T-cell (primary cell): ENCODE data around the gene KHDC4. TPM values are rescaled to one million over a fixed set of nuclear protein-coding genes. Genes with fewer than 3 reads are reported as not detected.

Experiments
- ATAC-seq, 4 experiments: fragments of 200-7000 bp in 3 of 4; fragments of 150-1000 bp in 1 of 4; cut with Tn5 transposase; replicated peaks in 1 of 4; 1 replicate in 3 of 4; 2 replicates in 1 of 4; pipeline ENCODE4 v1.10.0; 2021; ENCODE audit warnings: moderate library complexity in 3 of 4, mild to moderate bottlenecking in 2 of 4, moderate number of reproducible peaks in 1 of 4
- CTCF ChIA-PET, 2 donors: fragments of 300-600 bp; sonication (Branson Sonifier 250); formaldehyde crosslinking; loops; one replicate each; lab custom pipeline; 2022; ENCODE audit warnings: antibody characterized with exemption in 2 of 2; lab: Charles Lee
- POLR2A ChIA-PET, 2 donors: fragments of 300-600 bp; sonication (Branson Sonifier 250); formaldehyde crosslinking; loops; one replicate each; lab custom pipeline; 2022; ENCODE audit warnings: antibody characterized with exemption in 2 of 2; lab: Charles Lee
- DNase-seq, 35 experiments: peaks; one replicate each; pipeline versions ENCODE4 v3.0.0 to v3.0.0-alpha.2; 2013 to 2023
- H3K27ac ChIP-seq: one replicate; pipeline ENCODE4 v1.5.1; 2013; ENCODE audit warnings: low read length
- H3K27me3 ChIP-seq, 2 experiments: replicated peaks in 1 of 2; 1 replicate in 1 of 2; 2 replicates in 1 of 2; pipeline versions ENCODE4 v1.6.1 to v1.7.0; 2013; ENCODE audit warnings: low read length in 1 of 2, mixed read lengths in 1 of 2; ENCODE audit not compliant: control insufficient read depth in 2 of 2, insufficient read depth in 2 of 2; ENCODE audit errors: extremely low read depth in 1 of 2
- H3K36me3 ChIP-seq, 2 donors: 1 replicate in 1 of 2; 2 replicates in 1 of 2; pipeline versions ENCODE4 v1.6.1 to v1.7.0; 2013; ENCODE audit warnings: low read length in 1 of 2; ENCODE audit not compliant: control insufficient read depth in 2 of 2, insufficient read depth in 1 of 2; ENCODE audit errors: extremely low read depth in 1 of 2
- H3K4me1 ChIP-seq, 2 experiments: 1 replicate in 1 of 2; 2 replicates in 1 of 2; pipeline versions ENCODE4 v1.6.1 to v1.7.0; 2013; ENCODE audit warnings: low read length in 2 of 2, mixed read lengths in 1 of 2; ENCODE audit not compliant: insufficient read depth in 2 of 2, control insufficient read depth in 1 of 2; ENCODE audit errors: extremely low read depth in 1 of 2
- H3K4me3 ChIP-seq, 2 donors: 1 replicate in 1 of 2; 2 replicates in 1 of 2; pipeline versions ENCODE4 v1.5.1 to v1.7.0; 2013; ENCODE audit warnings: mild to moderate bottlenecking in 2 of 2, low read length in 1 of 2, moderate library complexity in 1 of 2; ENCODE audit not compliant: control insufficient read depth in 1 of 2; ENCODE audit errors: extremely low read depth in 1 of 2
- H3K9me3 ChIP-seq: 2 replicates; pipeline ENCODE4 v1.7.0; 2013
- H3K27ac Mint-ChIP-seq, 2 donors: one replicate each; pipeline ENCODE4 v1.8.0; 2020 to 2021; ENCODE audit warnings: mild to moderate bottlenecking in 2 of 2, mixed read lengths in 2 of 2
- H3K27me3 Mint-ChIP-seq, 2 donors: one replicate each; pipeline ENCODE4 v1.8.0; 2021 to 2022; ENCODE audit warnings: mixed read lengths in 2 of 2
- H3K36me3 Mint-ChIP-seq: one replicate; pipeline ENCODE4 v1.8.0; 2021; ENCODE audit warnings: mixed read lengths
- H3K4me1 Mint-ChIP-seq, 3 donors: one replicate each; pipeline ENCODE4 v1.8.0; 2020 to 2022; ENCODE audit warnings: mixed read lengths in 3 of 3, mild to moderate bottlenecking in 1 of 3
- H3K4me3 Mint-ChIP-seq, 3 donors: one replicate each; pipeline ENCODE4 v1.8.0; 2020 to 2022; ENCODE audit warnings: mild to moderate bottlenecking in 3 of 3, mixed read lengths in 3 of 3, moderate library complexity in 3 of 3
- H3K9me3 Mint-ChIP-seq, 3 donors: one replicate each; pipeline ENCODE4 v1.8.0; 2020 to 2022; ENCODE audit warnings: mixed read lengths in 3 of 3
- WGBS: methylation state at CpG from one replicate; pipeline ENCODE4 v1.1.5; 2013; ENCODE audit warnings: missing lambda C conversion rate; ENCODE audit not compliant: insufficient coverage; 5-methylcytosine and 5-hydroxymethylcytosine counted together
- total RNA-seq, 35 experiments: library from RNA in 6 of 35; stranded (reverse) in 6 of 35; fragments of 120-200 nt in 1 of 35; gene quantifications; one replicate each; pipeline versions ENCODE4 v1.2.1 to v1.2.4 and lab custom pipeline; 2013 to 2026

The KHDC4 gene
- total RNA-seq, 5 donors from 2014 or later (not counting 1 experiment from before 2014, with no cell fraction given) = 44.5 to 102 (median 85.6) TPM

- no peak overlapping the region for H3K4me3 Mint-ChIP-seq
- H3K9me3 ChIP-seq = no peaks in the 10 kb centered on the region
- peak overlapping the region; percentile 66 for H3K27ac Mint-ChIP-seq
- ATAC-seq (no peak), DNase-seq (no peak)
- 98% methylated on average over 4 of the region's 7 CpGs for WGBS
- no peaks in the 10 kb centered on the region for H3K27me3 Mint-ChIP-seq
- no peak overlapping the region for H3K4me3 ChIP-seq
- H3K27me3 ChIP-seq = no peaks in the 10 kb centered on the region
- ChIA-PET CTCF (no interaction called here), POLR2A (interaction anchor here in 1 of 2 donors (0.6 kb wide), 1 partner anchor 10 kb away, joined by 12 read pairs; no protein-coding TSS in a partner anchor)
- peaks cover 18 to 96% of the 10 kb centered on the region in 2 donors for H3K36me3 ChIP-seq
- no peak overlapping the region for H3K27ac ChIP-seq
- peaks cover 33 to 60% (median 37%) of the 10 kb centered on the region in 3 donors for H3K4me1 Mint-ChIP-seq
- no peaks in the 10 kb centered on the region for H3K9me3 Mint-ChIP-seq
- peaks cover 23 to 48% of the 10 kb centered on the region in 2 experiments for H3K4me1 ChIP-seq
- peaks cover 57% of the 10 kb centered on the region for H3K36me3 Mint-ChIP-seq
These were observed 30.0 kb upstream of the KHDC4 start for GRCh38 chr1:155964193-155964592.

GRCh38 chr1:155962599-155963211, 28.5 kb upstream of the KHDC4 start:
- Histone ChIP-seq H3K4me1 (peaks cover 8 to 33% of the 10 kb centered on the region in 2 experiments), H3K4me3 (no peak overlapping the region), H3K36me3 (peaks cover 13 to 97% of the 10 kb centered on the region in 2 donors), H3K27me3 (no peaks in the 10 kb centered on the region), H3K27ac (no peak overlapping the region), H3K9me3 (no peaks in the 10 kb centered on the region)
- ChIA-PET CTCF (interaction anchor here (0.6 to 0.9 kb wide), 2 partner anchors 91 to 767 kb away, joined by 3 to 4 read pairs; partner anchors contain the start of gene UBQLN4 (in 1 of the 2)), POLR2A (interaction anchor here in 1 of 2 donors (0.7 to 1.0 kb wide), 2 partner anchors 11 to 16 kb away, joined by 3 to 4 read pairs; partner anchors contain the start of gene ARHGEF2)
- H3K27ac Mint-ChIP-seq = peak overlapping the region in 1 of 2 donors; percentile 55
- DNase-seq = no peak
- no peaks in the 10 kb centered on the region for H3K27me3 Mint-ChIP-seq
- no peak for ATAC-seq
- WGBS = 94% methylated on average over 12 of the region's 18 CpGs
- no peaks in the 10 kb centered on the region for H3K9me3 Mint-ChIP-seq
- H3K4me1 Mint-ChIP-seq = peaks cover 19 to 45% (median 22%) of the 10 kb centered on the region in 3 donors
- H3K4me3 Mint-ChIP-seq = no peak overlapping the region
- H3K36me3 Mint-ChIP-seq = peaks cover 55% of the 10 kb centered on the region

- Histone ChIP-seq H3K4me3 (no peak overlapping the region), H3K4me1 (peaks cover under 1 to 26% of the 10 kb centered on the region in 2 experiments), H3K27ac (peak overlapping the region; percentile 45), H3K27me3 (no peaks in the 10 kb centered on the region), H3K36me3 (peaks cover 12 to 97% of the 10 kb centered on the region in 2 donors), H3K9me3 (no peaks in the 10 kb centered on the region)
- peaks cover 59% of the 10 kb centered on the region for H3K36me3 Mint-ChIP-seq
- ATAC-seq (peak in 2 of 4 experiments; percentile 34 to 62), DNase-seq (peak in 1 of 35 experiments; percentile 34)
- H3K4me3 Mint-ChIP-seq = no peak overlapping the region
- no peaks in the 10 kb centered on the region for H3K27me3 Mint-ChIP-seq
- WGBS = 54% methylated on average over 10 of the region's 14 CpGs
- H3K9me3 Mint-ChIP-seq = no peaks in the 10 kb centered on the region
- ChIA-PET POLR2A (interaction anchor here in 1 of 2 donors (0.6 to 1.0 kb wide), 2 partner anchors 11 to 376 kb away, joined by 3 read pairs; partner anchors contain the start of gene CCT3), CTCF (interaction anchor here in 1 of 2 donors (0.6 kb wide), 1 partner anchor 767 kb away, joined by 3 read pairs; no protein-coding TSS in a partner anchor)
- H3K4me1 Mint-ChIP-seq = peaks cover 11 to 37% (median 14%) of the 10 kb centered on the region in 3 donors
- peak overlapping the region; percentile 58 to 83 for H3K27ac Mint-ChIP-seq
These were observed 27.7 kb upstream of the KHDC4 start for GRCh38 chr1:155961937-155962336.

DNA sequence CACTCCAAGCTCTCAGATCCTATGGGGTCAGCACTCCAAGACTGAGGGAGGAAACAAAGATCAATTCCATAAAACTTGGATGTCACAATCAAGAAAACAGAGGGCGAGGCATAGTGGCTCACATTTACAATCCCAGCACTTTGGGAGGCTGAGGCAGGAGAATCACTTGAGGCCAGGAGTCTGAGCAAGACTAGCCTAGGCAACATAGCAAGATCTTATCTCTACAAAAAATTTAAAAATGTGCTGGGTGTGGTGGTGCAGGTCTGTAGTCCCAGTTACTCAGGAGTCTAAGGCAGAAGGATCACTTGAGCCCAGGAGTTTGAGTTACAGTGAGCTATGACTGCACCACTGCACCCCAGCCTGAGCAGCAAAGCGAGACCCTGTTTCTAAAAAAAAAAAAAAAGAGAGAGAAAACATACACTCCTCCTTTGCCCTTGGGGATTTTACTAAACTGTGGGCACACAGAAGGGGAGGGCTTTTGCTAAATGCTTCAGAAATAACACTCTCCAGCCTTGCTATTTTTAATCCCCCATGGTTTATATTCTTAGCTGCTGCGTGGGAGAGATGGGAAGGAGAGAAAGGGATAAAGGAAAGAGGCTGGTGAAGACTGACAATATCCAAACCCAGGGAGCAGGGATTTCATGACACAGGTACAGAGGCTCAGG, 26.0 kb upstream of the KHDC4 start:
- WGBS = no CpG with 5 or more reads among the region's 3 CpGs
- H3K4me3 ChIP-seq = no peak overlapping the region
- H3K27ac ChIP-seq = no peak overlapping the region
- H3K9me3 ChIP-seq = no peaks in the 10 kb centered on the region
- H3K36me3 ChIP-seq = peaks cover 12 to 97% of the 10 kb centered on the region in 2 donors
- DNase-seq = no peak
- H3K36me3 Mint-ChIP-seq = peaks cover 50% of the 10 kb centered on the region
- CTCF ChIA-PET = interaction anchor here in 1 of 2 donors (0.6 to 1.0 kb wide), 3 partner anchors 24 to 113 kb away, joined by 3 to 9 read pairs (median 6); partner anchors contain the start of gene KHDC4
- no peak for ATAC-seq
- POLR2A ChIA-PET = interaction anchor here in 1 of 2 donors (0.6 kb wide), 1 partner anchor 1533 kb away, joined by 6 read pairs; no protein-coding TSS in a partner anchor
- H3K9me3 Mint-ChIP-seq = no peaks in the 10 kb centered on the region
- peaks cover 0 to 26% (median 3%) of the 10 kb centered on the region in 3 donors for H3K4me1 Mint-ChIP-seq
- H3K4me3 Mint-ChIP-seq = no peak overlapping the region
- no peaks in the 10 kb centered on the region for H3K27me3 Mint-ChIP-seq
- H3K27ac Mint-ChIP-seq = peak overlapping the region; percentile 71 to 73
- peaks cover 0 to 17% of the 10 kb centered on the region in 2 experiments for H3K4me1 ChIP-seq
- no peaks in the 10 kb centered on the region for H3K27me3 ChIP-seq

DNA sequence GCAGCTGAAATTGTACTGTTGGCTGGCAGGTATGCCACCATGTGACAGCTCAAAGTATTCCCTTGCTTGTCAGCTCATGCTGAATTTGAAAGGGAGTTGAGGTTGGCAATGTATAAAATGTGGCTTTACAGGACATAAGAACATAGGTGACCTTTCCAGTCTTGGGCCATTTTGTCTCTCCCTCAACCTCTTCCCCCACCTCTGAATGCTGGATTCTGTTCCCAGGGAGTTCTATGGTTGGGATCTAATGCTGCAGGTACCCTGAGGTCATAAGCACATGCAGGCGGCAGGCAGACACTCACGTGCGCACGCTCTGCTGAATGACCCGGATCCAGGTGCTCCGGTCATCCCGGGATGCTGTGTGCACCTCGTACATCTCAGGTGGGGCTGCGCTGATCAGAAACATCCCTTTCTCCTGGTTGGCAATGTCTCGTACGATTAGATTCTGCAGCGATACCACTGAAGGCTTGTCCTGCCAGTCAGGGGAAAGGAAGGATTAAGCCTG, 23.2 kb upstream of the KHDC4 start:
- Mint-ChIP-seq H3K27ac (peak overlapping the region in 1 of 2 donors; percentile 19), H3K4me3 (no peak overlapping the region), H3K27me3 (no peaks in the 10 kb centered on the region), H3K36me3 (peaks cover 50% of the 10 kb centered on the region), H3K9me3 (no peaks in the 10 kb centered on the region), H3K4me1 (peaks cover 0 to 19% (median under 1%) of the 10 kb centered on the region in 3 donors)
- Histone ChIP-seq H3K4me1 (peaks cover 0 to 11% of the 10 kb centered on the region in 2 experiments), H3K9me3 (no peaks in the 10 kb centered on the region), H3K27me3 (no peaks in the 10 kb centered on the region), H3K4me3 (no peak overlapping the region), H3K27ac (no peak overlapping the region), H3K36me3 (peaks cover 7 to 98% of the 10 kb centered on the region in 2 donors)
- 96% methylated on average over 10 of the region's 12 CpGs for WGBS
- POLR2A ChIA-PET = interaction anchor here in 1 of 2 donors (0.6 to 0.7 kb wide), 2 partner anchors 24 to 787 kb away, joined by 5 to 9 read pairs; partner anchors contain the start of gene KHDC4
- DNase-seq = no peak
- ATAC-seq = no peak
- CTCF ChIA-PET = interaction anchor here in 1 of 2 donors (0.5 to 1.3 kb wide), 3 partner anchors 11 to 152 kb away, joined by 3 to 9 read pairs (median 4); no protein-coding TSS in a partner anchor
